Stimulated activated CD4-positive, alpha-beta T cell treated with anti-CD3 and anti-CD28 coated beads, Interleukin-12 subunit alpha, Interleukin-12 subunit beta, amount 100 ng/mL, for 24 hours (primary cell): ENCODE results near the gene GLB1L3.
"Not testable (repeated sequence)": the region's sequence is repeated elsewhere in the genome, so short reads cannot be mapped to it uniquely, and the experiment has no call there.

Experiments
- DNase-seq, 2 experiments: peaks; one replicate each; pipeline ENCODE4 v3.0.0-alpha.2; 2020; ENCODE audit warnings: low read depth in 2 of 2

The GLB1L3 gene

GRCh38 chr11:134344497-134345236 lies 68.5 kb downstream of the GLB1L3 start:
- not testable (repeated sequence) for DNase-seq

GRCh38 chr11:134345237-134345550 lies 69.0 kb downstream of the GLB1L3 start:
- DNase-seq: no peak

GRCh38 chr11:134346101-134346975 lies 70.2 kb downstream of the GLB1L3 start:
- DNase-seq: no peak

- DNase-seq: no peak
Measured at GRCh38 chr11:134346976-134347350, 70.8 kb downstream of the GLB1L3 start.

GRCh38 chr11:134347441-134347840 lies 71.3 kb downstream of the GLB1L3 start:
- no peak for DNase-seq

- DNase-seq: no peak
Measured at GRCh38 chr11:134349109-134349801, 73.1 kb downstream of the GLB1L3 start.

GRCh38 chr11:134349802-134350355 lies 73.7 kb downstream of the GLB1L3 start:
- DNase-seq: no peak

- DNase-seq: no peak
Measured at GRCh38 chr11:134350381-134350780, 74.2 kb downstream of the GLB1L3 start.

GRCh38 chr11:134352111-134352510 lies 75.9 kb downstream of the GLB1L3 start:
- no peak for DNase-seq

GRCh38 chr11:134355136-134355535 lies 79.0 kb downstream of the GLB1L3 start:
- no peak for DNase-seq

- DNase-seq: no peak
Measured at GRCh38 chr11:134355656-134356055, 79.5 kb downstream of the GLB1L3 start.

- no peak for DNase-seq
Measured at GRCh38 chr11:134356656-134357544, 80.7 kb downstream of the GLB1L3 start.

- DNase-seq: no peak
Measured at GRCh38 chr11:134357545-134357839, 81.3 kb downstream of the GLB1L3 start.

GRCh38 chr11:134358165-134358855 lies 82.1 kb downstream of the GLB1L3 start:
- no peak for DNase-seq

- no peak for DNase-seq
Measured at GRCh38 chr11:134358856-134359490, 82.8 kb downstream of the GLB1L3 start.

GRCh38 chr11:134359646-134360045 lies 83.5 kb downstream of the GLB1L3 start:
- DNase-seq: no peak

- DNase-seq: peak; percentile 40 to 72
Measured at GRCh38 chr11:134360050-134360835, 84.1 kb downstream of the GLB1L3 start.

- no peak for DNase-seq
Measured at GRCh38 chr11:134361661-134362060, 85.5 kb downstream of the GLB1L3 start.

- DNase-seq: no peak
Measured at GRCh38 chr11:134362192-134362901, 86.2 kb downstream of the GLB1L3 start.
